ENCODE data around the gene ESYT3. TPM values are rescaled to one million over a fixed set of nuclear protein-coding genes. Genes with fewer than 3 reads are reported as not detected.

The ESYT3 gene
- total RNA-seq, 4 donors from 2014 or later, result 1.4 to 30.8 (median 4.9) TPM

GRCh38 chr3:138439646-138440045 is 5.2 kb downstream of the ESYT3 start:
- Histone ChIP-seq H3K4me3 (no peak overlapping the region), H3K4me1 (no peaks in the 10 kb centered on the region), H3K9me3 (no peaks in the 10 kb centered on the region), H3K27ac (no peak overlapping the region), H3K36me3 (no peaks in the 10 kb centered on the region), H3K27me3 (no peaks in the 10 kb centered on the region)
- TF ChIP-seq POLR2A (IDR thresholded peaks at IDR 0.05), result no peak
- TF ChIP-seq CTCF (IDR thresholded peaks at IDR 0.05), result no peak
- no peak for DNase-seq
- intact Hi-C loops (cut with DNase I; ENCODE audit: low total_unique reads), result no loop called here

GRCh38 chr3:138440121-138440521 is 5.7 kb downstream of the ESYT3 start:
- no peaks in the 10 kb centered on the region for H3K4me1 ChIP-seq
- no peak for DNase-seq
- TF ChIP-seq CTCF (IDR thresholded peaks at IDR 0.05) (no peak), POLR2A (IDR thresholded peaks at IDR 0.05) (no peak)
- H3K36me3 ChIP-seq, result no peaks in the 10 kb centered on the region
- H3K27ac ChIP-seq, result no peak overlapping the region
- no peak overlapping the region for H3K4me3 ChIP-seq
- H3K27me3 ChIP-seq, result no peaks in the 10 kb centered on the region
- intact Hi-C loops (cut with DNase I; ENCODE audit: low total_unique reads), result no loop called here
- H3K9me3 ChIP-seq, result no peaks in the 10 kb centered on the region

DNA sequence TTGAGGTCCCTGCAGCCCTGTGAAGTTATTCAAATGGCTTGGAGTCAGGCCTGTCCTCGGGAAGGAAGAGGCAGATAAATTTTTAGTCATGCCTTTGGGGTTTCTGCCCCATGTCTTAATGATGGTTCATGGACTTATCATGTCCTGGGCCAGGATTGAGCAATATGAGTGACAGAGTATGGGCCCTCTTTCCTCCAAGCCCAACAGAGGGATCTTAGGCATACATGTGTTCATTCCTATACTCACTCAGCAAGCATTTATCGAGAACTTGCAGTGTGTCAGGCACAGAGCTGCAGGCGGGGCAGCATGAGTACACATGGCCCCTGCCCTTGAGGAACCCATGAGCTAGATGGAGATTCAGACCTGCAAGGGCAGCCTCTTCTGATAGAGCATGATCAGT is 6.2 kb downstream of the ESYT3 start:
- intact Hi-C loops (cut with DNase I; ENCODE audit: low total_unique reads), result no loop called here
- DNase-seq, result no peak
- H3K9me3 ChIP-seq, result no peaks in the 10 kb centered on the region
- H3K4me1 ChIP-seq, result no peaks in the 10 kb centered on the region
- no peak overlapping the region for H3K4me3 ChIP-seq
- TF ChIP-seq CTCF (IDR thresholded peaks at IDR 0.05) (no peak), POLR2A (IDR thresholded peaks at IDR 0.05) (no peak)
- no peaks in the 10 kb centered on the region for H3K36me3 ChIP-seq
- H3K27ac ChIP-seq, result no peak overlapping the region
- H3K27me3 ChIP-seq, result no peaks in the 10 kb centered on the region

DNA sequence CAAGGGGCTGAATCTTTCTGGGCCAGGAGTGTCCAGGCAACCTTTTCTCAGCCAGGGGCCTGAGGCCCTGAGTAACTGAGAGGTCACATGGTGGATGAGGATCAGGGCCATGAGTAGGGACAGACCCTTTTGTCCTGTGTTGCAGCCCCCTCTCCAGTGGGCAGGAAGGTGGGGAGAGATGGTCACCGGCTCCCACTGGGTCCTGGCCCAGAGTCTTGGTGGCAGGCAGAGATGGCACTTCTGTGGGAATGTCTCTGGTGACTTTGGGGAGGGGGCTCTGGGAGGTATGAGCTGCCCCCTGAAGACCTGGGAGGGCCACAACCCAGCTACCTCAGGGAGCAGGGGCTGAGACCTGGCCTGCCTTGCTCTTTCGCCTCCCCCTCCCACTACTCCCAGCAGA is 6.8 kb downstream of the ESYT3 start:
- intact Hi-C loops (cut with DNase I; ENCODE audit: low total_unique reads), result no loop called here
- TF ChIP-seq CTCF (IDR thresholded peaks at IDR 0.05) (no peak), POLR2A (IDR thresholded peaks at IDR 0.05) (no peak)
- Histone ChIP-seq H3K36me3 (no peaks in the 10 kb centered on the region), H3K27ac (no peak overlapping the region), H3K4me3 (no peak overlapping the region), H3K9me3 (no peaks in the 10 kb centered on the region), H3K27me3 (no peaks in the 10 kb centered on the region), H3K4me1 (no peaks in the 10 kb centered on the region)
- DNase-seq, result no peak

DNA sequence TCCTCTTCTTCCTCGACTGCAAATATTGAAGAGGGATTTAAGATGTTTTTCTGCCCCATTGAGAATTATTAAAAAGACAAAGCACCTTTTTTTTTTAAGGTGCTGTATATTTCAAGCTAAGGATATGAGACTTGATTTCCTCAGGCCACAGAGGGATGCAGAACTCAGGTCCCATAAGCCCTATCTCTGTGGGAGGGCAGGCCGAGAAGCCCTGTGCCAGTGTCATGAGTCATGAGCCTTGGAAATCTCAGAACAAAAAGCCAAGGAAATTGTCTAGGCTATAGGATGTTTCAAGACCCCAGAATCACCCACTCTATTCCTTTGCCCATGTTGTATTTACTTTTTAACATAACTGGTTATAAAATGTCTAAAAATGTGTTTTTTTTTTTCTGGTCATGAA is 7.3 kb downstream of the ESYT3 start:
- TF ChIP-seq CTCF (IDR thresholded peaks at IDR 0.05) (no peak), POLR2A (IDR thresholded peaks at IDR 0.05) (no peak)
- H3K36me3 ChIP-seq, result no peaks in the 10 kb centered on the region
- intact Hi-C loops (cut with DNase I; ENCODE audit: low total_unique reads), result no loop called here
- H3K9me3 ChIP-seq, result no peaks in the 10 kb centered on the region
- no peaks in the 10 kb centered on the region for H3K27me3 ChIP-seq
- H3K27ac ChIP-seq, result no peak overlapping the region
- no peak for DNase-seq
- no peaks in the 10 kb centered on the region for H3K4me1 ChIP-seq
- H3K4me3 ChIP-seq, result no peak overlapping the region

Measured in uterus (tissue), 4 donors.